A204.1 (cell line): ENCODE data around the gene PCDH8.

Source experiments
- FAIRE-seq: peaks from 2 replicates; lab custom pipeline; 2012; peaks lifted over from hg19 to GRCh38; lab: Jason Lieb, UNC

PCDH8 gene

DNA sequence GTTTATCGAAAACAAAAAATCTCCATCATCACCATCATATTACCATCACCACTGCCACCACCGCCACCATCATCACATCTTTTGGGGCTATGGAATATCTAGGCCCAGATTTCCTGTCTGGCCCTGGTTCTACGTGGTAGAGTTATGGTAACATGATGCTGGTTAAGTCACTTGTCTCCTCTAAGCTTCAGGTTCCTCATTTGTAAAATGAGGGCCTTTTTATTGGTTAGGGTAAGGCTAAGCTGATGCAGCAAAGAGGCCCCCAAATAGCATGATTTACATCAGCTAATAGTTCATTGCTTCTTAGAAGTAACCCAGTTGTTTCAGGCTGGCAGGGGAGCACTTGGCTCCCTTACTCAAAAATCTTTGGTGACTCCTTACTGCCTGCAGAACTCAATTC lies 37.9 kb downstream of the PCDH8 start:
- FAIRE-seq = no peak

DNA sequence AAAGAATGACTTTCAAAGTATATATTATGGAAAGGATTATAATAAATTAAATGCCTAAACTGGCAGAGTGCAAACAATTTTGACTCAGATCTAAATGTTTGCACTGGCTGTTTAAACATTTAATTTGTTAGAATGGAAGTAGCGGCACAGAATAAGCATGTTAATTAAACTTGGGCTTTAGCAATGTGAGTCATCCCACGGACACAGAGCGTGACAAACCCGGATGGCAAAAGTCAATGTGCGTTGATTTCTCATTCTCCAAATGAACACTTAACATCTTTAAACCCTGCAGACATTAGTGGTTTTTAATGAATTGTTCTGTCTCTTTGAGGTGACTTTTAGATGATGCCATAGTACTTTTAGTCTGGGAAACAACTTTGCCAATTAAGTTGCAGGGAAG lies 38.4 kb downstream of the PCDH8 start:
- FAIRE-seq = no peak

DNA sequence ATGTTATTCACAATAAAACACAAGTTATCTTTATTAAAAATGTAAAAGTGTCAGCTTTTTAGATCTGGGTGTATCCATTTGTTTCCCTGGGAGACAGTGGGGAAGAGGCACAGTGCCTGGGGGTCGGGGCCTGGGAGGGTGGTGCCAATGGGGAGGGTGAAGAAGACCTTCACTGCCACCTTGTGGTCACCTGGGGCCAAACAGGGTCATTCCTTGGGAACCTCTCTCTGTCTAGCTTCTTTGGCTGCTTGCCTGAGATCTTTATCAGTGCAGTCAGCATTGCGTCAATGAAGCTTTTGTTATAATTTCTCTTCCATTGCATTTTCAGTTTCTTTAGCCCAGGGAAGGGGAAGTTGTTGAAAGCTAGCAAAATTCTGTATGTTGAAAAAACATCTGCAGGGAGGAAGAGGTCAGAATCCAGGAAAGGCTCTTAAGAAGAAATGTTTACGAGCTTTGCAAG lies 39.1 kb downstream of the PCDH8 start:
- FAIRE-seq = no peak

DNA sequence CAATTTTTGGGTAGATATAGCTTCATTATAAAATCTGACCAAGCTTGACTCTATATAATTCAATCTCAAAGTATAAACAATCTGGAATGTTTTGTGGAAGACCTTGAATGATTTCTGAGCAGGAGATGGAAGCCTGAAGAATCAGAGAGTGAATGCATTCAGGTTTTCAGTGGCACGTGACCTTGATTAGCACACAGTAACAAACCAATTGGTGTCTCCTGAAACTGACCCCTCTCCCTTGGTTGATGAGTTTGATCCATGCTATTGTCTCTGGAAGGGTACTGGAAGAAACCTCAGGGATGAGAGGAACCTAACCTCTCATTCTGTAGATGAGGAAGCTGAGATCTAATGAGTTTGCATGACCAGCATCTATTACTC lies 39.6 kb downstream of the PCDH8 start:
- FAIRE-seq = no peak

DNA sequence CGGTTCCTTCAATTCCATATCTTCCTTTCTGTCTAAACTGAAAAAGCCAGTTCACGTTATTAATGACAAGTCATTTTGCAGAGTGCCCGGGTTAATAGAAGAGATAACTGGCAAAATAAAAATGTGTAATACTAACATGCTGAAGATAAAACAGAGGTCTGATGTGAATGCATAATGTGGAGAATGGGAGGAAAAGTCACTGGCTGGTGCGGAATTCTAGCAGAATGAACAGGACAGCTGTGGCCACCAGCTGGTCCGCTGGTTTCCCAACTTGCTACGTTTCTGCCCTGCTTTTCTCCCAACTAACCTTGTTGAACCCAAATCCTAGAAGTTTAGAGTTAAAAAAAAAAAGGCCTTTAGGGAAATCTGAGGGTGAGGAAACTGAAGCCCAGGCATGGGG lies 42.4 kb downstream of the PCDH8 start:
- no peak for FAIRE-seq

DNA sequence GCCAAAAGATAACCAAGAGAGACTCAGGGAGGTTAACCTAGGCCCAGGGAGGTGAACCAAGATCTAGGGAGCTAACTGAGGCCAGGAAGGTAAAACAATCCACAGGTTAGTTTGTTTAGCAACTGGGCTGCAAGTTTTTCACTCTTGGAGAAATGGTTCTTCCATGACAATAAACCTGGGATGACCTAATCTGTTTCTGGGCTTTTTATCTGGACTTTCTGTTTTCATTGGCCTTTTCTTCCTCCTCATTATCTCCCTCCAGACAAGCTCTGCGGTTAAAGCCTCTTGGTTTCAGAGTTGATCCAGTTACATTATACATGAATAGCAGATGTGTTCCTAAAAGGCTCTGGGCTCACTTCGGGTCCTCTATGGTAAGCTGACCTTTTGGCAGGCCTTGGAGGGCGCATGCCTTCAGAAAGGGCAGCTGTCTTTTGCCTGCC lies 44.2 kb downstream of the PCDH8 start:
- FAIRE-seq = no peak

DNA sequence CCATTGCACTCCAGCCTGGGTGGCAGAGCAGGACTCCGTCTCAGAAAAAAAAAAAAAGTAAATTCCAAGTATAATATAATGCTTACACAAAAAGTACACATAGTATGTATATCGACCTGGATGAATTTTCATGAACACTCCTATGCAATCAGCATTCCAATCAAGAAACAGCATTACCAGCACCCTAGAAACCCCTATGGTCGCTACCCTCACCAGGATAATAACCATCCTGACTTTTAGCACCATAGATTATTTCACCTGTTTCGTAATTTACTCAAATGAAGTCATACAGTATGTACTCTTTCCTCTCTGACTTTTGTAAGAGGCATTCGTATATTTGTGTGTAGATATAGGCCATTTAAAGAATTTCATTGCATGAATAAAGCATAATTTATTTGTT lies 47.6 kb downstream of the PCDH8 start:
- FAIRE-seq = no peak

DNA sequence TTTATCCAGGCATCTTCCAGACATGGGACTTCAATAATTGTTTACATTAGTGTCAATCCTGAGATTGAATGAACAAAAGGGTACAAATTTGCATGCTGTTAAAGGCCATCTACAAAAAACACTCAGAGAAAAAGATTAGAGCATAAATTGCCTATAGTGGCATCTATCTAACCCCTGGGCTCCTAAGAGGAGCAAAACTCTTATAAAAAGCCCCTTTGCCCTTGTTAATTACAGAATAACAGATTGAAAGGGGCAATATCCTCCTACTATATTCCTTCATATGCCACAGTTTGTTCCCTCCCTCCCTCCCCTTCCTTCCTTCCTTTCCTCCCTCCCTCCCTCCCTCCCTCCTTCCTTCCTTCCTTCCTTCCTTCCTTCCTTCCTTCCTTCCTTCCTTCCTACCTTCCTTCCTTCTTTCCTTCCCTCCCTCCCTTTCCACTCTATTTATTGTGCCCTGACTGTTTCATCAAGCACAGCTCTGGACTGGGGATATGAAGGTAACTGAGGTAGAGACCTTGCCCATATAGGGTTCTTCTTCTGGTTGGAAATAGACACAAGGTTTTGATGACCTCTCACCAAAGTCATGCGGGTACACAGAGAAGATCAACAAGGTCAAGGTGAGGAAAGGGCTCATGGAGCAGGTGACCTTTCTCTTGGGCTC lies 49.5 kb downstream of the PCDH8 start:
- no peak for FAIRE-seq

DNA sequence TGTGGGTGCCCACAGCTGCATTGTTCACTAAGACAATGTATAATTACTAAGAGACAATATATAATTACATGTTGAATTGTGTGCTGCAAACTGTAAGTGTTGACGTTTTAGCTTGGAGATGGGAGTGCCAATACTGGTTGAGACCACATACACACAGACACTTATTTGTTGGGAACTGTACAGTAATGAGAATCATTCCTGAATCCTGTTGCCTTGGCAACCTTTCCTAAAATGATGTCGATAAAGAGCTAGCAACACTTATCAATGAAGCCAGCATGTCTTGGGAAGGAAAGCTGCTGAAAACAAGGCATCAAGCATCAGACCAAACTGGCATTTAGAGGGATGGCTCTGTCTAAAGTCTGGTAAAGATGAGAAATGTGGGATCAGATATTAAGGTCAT lies 51.3 kb downstream of the PCDH8 start:
- FAIRE-seq = no peak

DNA sequence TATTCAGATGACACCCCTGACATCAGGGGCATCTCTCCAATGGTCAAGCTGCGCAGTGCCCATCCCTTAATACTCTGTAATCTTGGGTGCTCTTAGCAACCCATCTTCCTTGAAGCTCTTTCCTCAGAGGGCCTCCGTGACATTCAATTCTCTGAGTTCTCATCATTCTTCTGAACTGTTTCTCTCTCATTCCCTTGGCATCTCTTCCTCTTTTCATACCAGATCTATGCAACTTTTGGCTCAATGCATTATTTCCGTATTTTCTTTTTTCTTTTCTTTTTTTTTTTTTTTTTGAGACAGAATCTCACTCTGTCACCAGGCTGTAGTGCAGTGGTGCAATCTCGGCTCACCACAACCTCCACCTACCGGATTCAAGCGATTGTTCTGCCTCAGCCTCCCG lies 53.9 kb downstream of the PCDH8 start:
- FAIRE-seq = no peak

DNA sequence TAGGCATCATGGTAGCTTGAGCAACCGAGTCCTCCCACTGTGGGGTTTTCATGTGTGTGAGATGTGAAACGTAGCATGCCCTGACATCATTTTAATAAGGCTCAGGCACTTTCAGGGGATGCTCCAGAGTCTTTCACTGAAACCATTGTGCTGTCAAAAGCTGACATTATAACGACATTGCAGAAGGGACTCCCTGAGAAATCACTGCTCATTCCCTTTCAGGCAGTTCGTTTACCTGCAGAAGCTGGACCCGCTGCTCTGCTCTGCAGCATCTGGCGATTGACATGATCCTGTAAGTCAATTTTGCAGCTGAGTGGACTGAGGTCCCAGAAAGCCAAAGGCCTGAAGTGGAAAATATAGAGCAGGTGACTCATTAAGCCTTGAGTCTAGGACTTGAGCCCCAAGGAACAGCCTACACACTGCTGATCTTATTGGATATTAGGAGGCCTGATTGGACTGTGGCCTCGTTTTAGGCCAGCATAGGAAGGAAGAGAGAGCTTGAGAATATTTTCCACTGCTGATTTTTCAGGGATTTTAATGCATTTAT lies 54.9 kb downstream of the PCDH8 start:
- no peak for FAIRE-seq
